GM12892 (cell line): ENCODE data around the gene PADI3.

Experiments
- POLR2A ChIP-seq: IDR thresholded peaks from 2 replicates; pipeline ENCODE4 v1.6.1; 2011; ENCODE audit warnings: low read depth, low read length, control low read depth
- POLR2AphosphoS5 ChIP-seq: IDR thresholded peaks from 2 replicates; pipeline ENCODE4 v1.6.1; 2011; ENCODE audit warnings: low read depth, low read length, control low read depth
- TAF1 ChIP-seq: IDR thresholded peaks from 2 replicates; pipeline ENCODE4 v1.6.1; 2011; ENCODE audit warnings: low read depth, mild to moderate bottlenecking, control low read depth, low read length, borderline replicate concordance

DNA sequence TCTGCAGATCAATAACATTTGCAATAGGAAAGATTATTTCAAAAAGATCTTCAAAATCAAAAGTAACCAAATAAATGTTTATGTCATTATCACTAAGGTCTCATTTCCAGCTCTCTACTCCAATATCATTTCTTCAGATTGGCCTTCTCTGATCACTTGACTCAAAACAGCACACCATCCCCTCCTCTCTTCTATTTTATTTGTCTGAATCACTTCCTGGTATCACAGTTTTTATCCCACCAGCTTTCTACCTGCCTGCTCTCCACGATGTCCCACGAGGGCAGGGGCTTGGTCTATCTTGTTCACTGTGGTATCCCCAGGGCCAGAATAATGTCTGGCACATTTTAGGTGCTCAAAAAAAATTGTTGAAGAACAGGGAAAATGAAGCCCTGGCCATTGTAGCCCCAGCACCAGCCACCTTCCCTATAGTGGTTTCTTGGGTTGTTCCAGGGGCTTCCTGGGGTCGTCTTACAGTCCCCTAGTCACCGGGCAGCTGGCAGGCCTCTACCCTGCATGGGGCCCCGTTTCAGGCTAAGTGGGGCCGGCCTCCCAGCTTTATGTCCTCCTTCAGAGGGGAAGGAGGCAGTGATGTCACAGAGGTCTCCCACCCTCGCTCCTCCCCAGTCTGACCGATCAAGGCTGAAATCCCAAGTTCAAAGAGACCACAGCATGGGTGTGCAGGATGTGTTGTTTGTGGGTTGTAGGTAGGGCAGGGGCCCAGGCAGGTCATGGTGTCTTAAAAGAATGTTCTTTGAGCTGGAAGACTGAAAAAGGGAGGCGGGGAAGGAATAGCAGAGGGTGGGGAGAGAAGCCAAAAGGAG, 47.5 kb upstream of the PADI3 start:
- TF ChIP-seq POLR2AphosphoS5 (no peak), TAF1 (no peak), POLR2A (no peak)
